Activated CD8-positive, alpha-beta T cell treated with anti-CD3 and anti-CD28 coated beads, Interleukin-2, amount 10 ng/mL, durations not matched to agents 7 days and 5 days (primary cell): ENCODE measurements around the gene KCTD16. TPM values are rescaled to one million over a fixed set of nuclear protein-coding genes. Genes with fewer than 3 reads are reported as not detected.

Source experiments
- ATAC-seq: fragments of 150-1000 bp; cut with Tn5 transposase; one replicate; pipeline ENCODE4 v1.10.0; 2021; ENCODE audit warnings: moderate library complexity
- CTCF ChIA-PET: fragments of 350-600 bp; sonication (Branson Sonifier 250); formaldehyde crosslinking; loops from one replicate; lab custom pipeline; 2021; ENCODE audit warnings: antibody characterized with exemption; lab: Charles Lee
- POLR2A ChIA-PET: fragments of 350-600 bp; sonication (Branson Sonifier 250); formaldehyde crosslinking; loops from one replicate; lab custom pipeline; 2021; ENCODE audit warnings: antibody characterized with exemption; lab: Charles Lee
- DNase-seq: peaks from one replicate; pipeline ENCODE4 v3.0.0-alpha.2; 2020
- H3K27ac Mint-ChIP-seq: one replicate; pipeline ENCODE4 v1.8.0; 2021; ENCODE audit warnings: mild to moderate bottlenecking, mixed read lengths
- H3K27me3 Mint-ChIP-seq: one replicate; pipeline ENCODE4 v1.8.0; 2021; ENCODE audit warnings: low read depth, mixed read lengths
- H3K36me3 Mint-ChIP-seq: one replicate; pipeline ENCODE4 v1.8.0; 2021; ENCODE audit warnings: low read depth, mixed read lengths
- H3K4me1 Mint-ChIP-seq: one replicate; pipeline ENCODE4 v1.8.0; 2021; ENCODE audit warnings: low read depth, mixed read lengths
- H3K4me3 Mint-ChIP-seq: one replicate; pipeline ENCODE4 v1.8.0; 2021; ENCODE audit warnings: mild to moderate bottlenecking, mixed read lengths
- H3K9me3 Mint-ChIP-seq: one replicate; pipeline ENCODE4 v1.8.0; 2022; ENCODE audit warnings: mixed read lengths; ENCODE audit not compliant: insufficient read depth
- total RNA-seq, 2 experiments: library from RNA; stranded (reverse); gene quantifications; one replicate each; pipeline ENCODE4 v1.2.3, GENCODE V29; 2021

Gene KCTD16
- total RNA-seq, 2 experiments from 2014 or later: 0.08 TPM; not detected in 1

- DNase-seq: no peak
- Mint-ChIP-seq H3K4me3 (no peak overlapping the region), H3K27me3 (peaks cover 4% of the 10 kb centered on the region), H3K9me3 (no peaks in the 10 kb centered on the region), H3K36me3 (no peaks in the 10 kb centered on the region), H3K4me1 (peaks cover 26% of the 10 kb centered on the region), H3K27ac (no peak overlapping the region)
- POLR2A ChIA-PET: interaction anchor here (1.8 kb wide), 1 partner anchor 24 kb away, joined by 6 read pairs; the partner anchor contains the start of genes KCTD16 and YIPF5
- CTCF ChIA-PET: interaction anchor here (1.5 to 9.8 kb wide), 5 partner anchors 10 to 56 kb away, joined by 4 to 129 read pairs (median 16); partner anchors contain the start of genes KCTD16 and YIPF5
- ATAC-seq: no peak
Measured at GRCh38 chr5:144194144-144194543, 23.5 kb downstream of the KCTD16 start.

GRCh38 chr5:144195448-144195847 is 24.8 kb downstream of the KCTD16 start:
- H3K4me1 Mint-ChIP-seq: peaks cover 13% of the 10 kb centered on the region
- CTCF ChIA-PET: interaction anchor here (1.4 to 5.1 kb wide), 3 partner anchors 8 to 11 kb away, joined by 3 to 39 read pairs (median 3); no protein-coding TSS in a partner anchor
- H3K36me3 Mint-ChIP-seq: no peaks in the 10 kb centered on the region
- no peak overlapping the region for H3K27ac Mint-ChIP-seq
- DNase-seq (no peak), ATAC-seq (no peak)
- no peak overlapping the region for H3K4me3 Mint-ChIP-seq
- H3K9me3 Mint-ChIP-seq: no peaks in the 10 kb centered on the region
- peaks cover 9% of the 10 kb centered on the region for H3K27me3 Mint-ChIP-seq
- POLR2A ChIA-PET: interaction anchor here (1.8 kb wide), 1 partner anchor 25 kb away, joined by 6 read pairs; the partner anchor contains the start of genes KCTD16 and YIPF5

- ChIA-PET CTCF (interaction anchor here (0.6 to 1.5 kb wide), 3 partner anchors 10 to 13 kb away, joined by 3 read pairs; no protein-coding TSS in a partner anchor), POLR2A (interaction anchor here (0.6 kb wide), 1 partner anchor 369 kb away, joined by 3 read pairs; no protein-coding TSS in a partner anchor)
- Mint-ChIP-seq H3K9me3 (no peaks in the 10 kb centered on the region), H3K27me3 (peaks cover 16% of the 10 kb centered on the region), H3K4me1 (peaks cover under 1% of the 10 kb centered on the region), H3K27ac (no peak overlapping the region), H3K36me3 (no peaks in the 10 kb centered on the region), H3K4me3 (no peak overlapping the region)
- DNase-seq: no peak
- ATAC-seq: no peak
Measured at GRCh38 chr5:144196612-144197011, 25.9 kb downstream of the KCTD16 start.

- ChIA-PET POLR2A (no interaction called here), CTCF (interaction anchor here (1.4 kb wide), 1 partner anchor 1627 kb away, joined by 3 read pairs; no protein-coding TSS in a partner anchor)
- H3K27ac Mint-ChIP-seq: no peak overlapping the region
- H3K9me3 Mint-ChIP-seq: no peaks in the 10 kb centered on the region
- H3K4me3 Mint-ChIP-seq: no peak overlapping the region
- no peak for DNase-seq
- H3K36me3 Mint-ChIP-seq: no peaks in the 10 kb centered on the region
- no peak for ATAC-seq
- H3K27me3 Mint-ChIP-seq: peaks cover 25% of the 10 kb centered on the region
- no peaks in the 10 kb centered on the region for H3K4me1 Mint-ChIP-seq
Measured at GRCh38 chr5:144198386-144198785, 27.7 kb downstream of the KCTD16 start.

GRCh38 chr5:144201588-144201987 is 30.9 kb downstream of the KCTD16 start:
- Mint-ChIP-seq H3K36me3 (no peaks in the 10 kb centered on the region), H3K27me3 (peaks cover 49% of the 10 kb centered on the region), H3K4me1 (no peaks in the 10 kb centered on the region), H3K4me3 (no peak overlapping the region), H3K27ac (no peak overlapping the region), H3K9me3 (no peaks in the 10 kb centered on the region)
- POLR2A ChIA-PET: no interaction called here
- CTCF ChIA-PET: no interaction called here
- ATAC-seq (no peak), DNase-seq (no peak)

- ChIA-PET CTCF (no interaction called here), POLR2A (no interaction called here)
- no peaks in the 10 kb centered on the region for H3K36me3 Mint-ChIP-seq
- H3K27ac Mint-ChIP-seq: no peak overlapping the region
- DNase-seq: no peak
- no peaks in the 10 kb centered on the region for H3K4me1 Mint-ChIP-seq
- H3K9me3 Mint-ChIP-seq: no peaks in the 10 kb centered on the region
- H3K4me3 Mint-ChIP-seq: no peak overlapping the region
- H3K27me3 Mint-ChIP-seq: peaks cover 53% of the 10 kb centered on the region
- ATAC-seq: no peak
Measured at GRCh38 chr5:144202072-144202471, 31.4 kb downstream of the KCTD16 start.

GRCh38 chr5:144202726-144203125 is 32.1 kb downstream of the KCTD16 start:
- Mint-ChIP-seq H3K4me1 (no peaks in the 10 kb centered on the region), H3K9me3 (no peaks in the 10 kb centered on the region), H3K36me3 (no peaks in the 10 kb centered on the region), H3K4me3 (no peak overlapping the region), H3K27me3 (peaks cover 58% of the 10 kb centered on the region), H3K27ac (no peak overlapping the region)
- DNase-seq: no peak
- ATAC-seq: no peak
- CTCF ChIA-PET: interaction anchor here (1.6 to 2.1 kb wide), 2 partner anchors 9 to 15 kb away, joined by 4 to 39 read pairs; no protein-coding TSS in a partner anchor
- POLR2A ChIA-PET: no interaction called here

- POLR2A ChIA-PET: no interaction called here
- peak; percentile 56 for DNase-seq
- Mint-ChIP-seq H3K36me3 (no peaks in the 10 kb centered on the region), H3K9me3 (no peaks in the 10 kb centered on the region), H3K4me3 (no peak overlapping the region), H3K27ac (no peak overlapping the region), H3K4me1 (no peaks in the 10 kb centered on the region), H3K27me3 (peaks cover 55% of the 10 kb centered on the region)
- peak; percentile 72 for ATAC-seq
- CTCF ChIA-PET: interaction anchor here (0.6 to 2.1 kb wide), 15 partner anchors 10 to 1926 kb away, joined by 3 to 39 read pairs (median 4); partner anchors contain the start of genes KCTD16 and YIPF5
Measured at GRCh38 chr5:144203750-144204596, 33.3 kb downstream of the KCTD16 start.

GRCh38 chr5:144205141-144205551 is 34.5 kb downstream of the KCTD16 start:
- Mint-ChIP-seq H3K9me3 (no peaks in the 10 kb centered on the region), H3K36me3 (no peaks in the 10 kb centered on the region), H3K4me3 (no peak overlapping the region), H3K27ac (no peak overlapping the region), H3K27me3 (peaks cover 57% of the 10 kb centered on the region), H3K4me1 (no peaks in the 10 kb centered on the region)
- DNase-seq (no peak), ATAC-seq (no peak)
- ChIA-PET CTCF (interaction anchor here (1.3 to 2.1 kb wide), 4 partner anchors 11 to 1621 kb away, joined by 4 to 39 read pairs (median 6); partner anchors contain the start of genes KCTD16 and YIPF5), POLR2A (no interaction called here)

- Mint-ChIP-seq H3K4me3 (no peak overlapping the region), H3K27ac (no peak overlapping the region), H3K4me1 (no peaks in the 10 kb centered on the region), H3K36me3 (no peaks in the 10 kb centered on the region), H3K9me3 (no peaks in the 10 kb centered on the region), H3K27me3 (peaks cover 60% of the 10 kb centered on the region)
- CTCF ChIA-PET: interaction anchor here (1.3 to 1.6 kb wide), 2 partner anchors 14 to 1620 kb away, joined by 5 to 6 read pairs; no protein-coding TSS in a partner anchor
- DNase-seq (no peak), ATAC-seq (no peak)
- POLR2A ChIA-PET: no interaction called here
Measured at GRCh38 chr5:144206141-144206540, 35.5 kb downstream of the KCTD16 start.

- H3K9me3 Mint-ChIP-seq: no peaks in the 10 kb centered on the region
- ChIA-PET POLR2A (no interaction called here), CTCF (interaction anchor here (1.2 kb wide), 1 partner anchor 16 kb away, joined by 4 read pairs; no protein-coding TSS in a partner anchor)
- DNase-seq: no peak
- no peak overlapping the region for H3K4me3 Mint-ChIP-seq
- H3K27ac Mint-ChIP-seq: no peak overlapping the region
- H3K4me1 Mint-ChIP-seq: no peaks in the 10 kb centered on the region
- ATAC-seq: no peak
- H3K27me3 Mint-ChIP-seq: peaks cover 55% of the 10 kb centered on the region
- no peaks in the 10 kb centered on the region for H3K36me3 Mint-ChIP-seq
Measured at GRCh38 chr5:144207875-144208444, 37.3 kb downstream of the KCTD16 start.
